Calu3 (cell line): Measurements from ENCODE around the gene UBTF. TPM values are rescaled to one million over a fixed set of nuclear protein-coding genes. Genes with fewer than 3 reads are reported as not detected.

Experiments used
- BruUV-seq: library from RNA; stranded (reverse); fragments of 400-500 nt; replicated peaks from 2 replicates; lab custom pipeline; 2021; lab: Mats Ljungman, UMichigan
- CTCF ChIA-PET: fragments of 300-600 bp; sonication (Branson Sonifier 250); formaldehyde crosslinking; loops from one replicate; lab custom pipeline; 2022; ENCODE audit warnings: antibody characterized with exemption; lab: Charles Lee
- DNase-seq: peaks from one replicate; pipeline ENCODE4 v3.0.0; 2022
- H3K27ac Mint-ChIP-seq: one replicate; pipeline ENCODE4 v1.8.0; 2022; ENCODE audit warnings: mixed read lengths; ENCODE audit not compliant: unreplicated experiment
- H3K27me3 Mint-ChIP-seq: one replicate; pipeline ENCODE4 v1.8.0; 2022; ENCODE audit warnings: mixed read lengths; ENCODE audit not compliant: unreplicated experiment
- H3K36me3 Mint-ChIP-seq: one replicate; pipeline ENCODE4 v1.8.0; 2022; ENCODE audit warnings: mild to moderate bottlenecking, moderate library complexity, mixed read lengths; ENCODE audit not compliant: insufficient read depth, unreplicated experiment
- H3K4me1 Mint-ChIP-seq: one replicate; pipeline ENCODE4 v1.8.0; 2022; ENCODE audit warnings: mild to moderate bottlenecking, low read depth, mixed read lengths; ENCODE audit not compliant: unreplicated experiment
- H3K4me3 Mint-ChIP-seq: one replicate; pipeline ENCODE4 v1.8.0; 2022; ENCODE audit warnings: mild to moderate bottlenecking, low read depth, moderate library complexity, mixed read lengths; ENCODE audit not compliant: unreplicated experiment
- H3K9me3 Mint-ChIP-seq: one replicate; pipeline ENCODE4 v1.8.0; 2022; ENCODE audit warnings: low read depth, mixed read lengths; ENCODE audit not compliant: unreplicated experiment
- CTCF ChIP-seq: fragments of 200-600 bp; IDR thresholded peaks from one replicate; pipeline ENCODE4 v1.8.0; 2022; ENCODE audit warnings: antibody characterized with exemption; ENCODE audit not compliant: unreplicated experiment
- intact Hi-C: fragments of 100-400 bp; cut with micrococcal nuclease; formaldehyde crosslinking; loops from one replicate; pipeline ENCODE4 v1.10.0; 2022; ENCODE audit not compliant: unreplicated experiment
- total RNA-seq: library from RNA; stranded (reverse); gene quantifications from 2 replicates; pipeline ENCODE4 v1.2.3, GENCODE V29; 2022

UBTF gene
- total RNA-seq, 1 experiment from 2014 or later: 92.1 TPM

DNA sequence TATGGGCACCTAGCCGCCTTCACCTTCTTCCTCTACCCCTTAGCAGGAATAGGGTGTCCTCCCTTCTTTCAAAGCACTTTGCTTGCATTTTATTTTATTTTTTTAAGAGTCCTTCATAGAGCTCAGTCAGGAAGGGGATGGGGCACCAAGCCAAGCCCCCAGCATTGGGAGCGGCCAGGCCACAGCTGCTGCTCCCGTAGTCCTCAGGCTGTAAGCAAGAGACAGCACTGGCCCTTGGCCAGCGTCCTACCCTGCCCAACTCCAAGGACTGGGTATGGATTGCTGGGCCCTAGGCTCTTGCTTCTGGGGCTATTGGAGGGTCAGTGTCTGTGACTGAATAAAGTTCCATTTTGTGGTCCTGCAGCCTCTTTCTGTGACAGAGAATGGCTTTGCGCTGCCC lies 28.1 kb downstream of the UBTF start:
- H3K27me3 Mint-ChIP-seq: no peaks in the 10 kb centered on the region
- intact Hi-C loops: no loop called here
- peak overlapping the region; percentile 59 for H3K27ac Mint-ChIP-seq
- no peak for TF ChIP-seq CTCF
- peaks cover 14% of the 10 kb centered on the region for H3K4me1 Mint-ChIP-seq
- H3K9me3 Mint-ChIP-seq: no peaks in the 10 kb centered on the region
- H3K36me3 Mint-ChIP-seq: peaks cover 92% of the 10 kb centered on the region
- BruUV-seq: no TSS peak
- CTCF ChIA-PET: interaction anchor here (0.6 kb wide), 1 partner anchor 117 kb away, joined by 3 read pairs; the partner anchor contains the start of gene RUNDC3A
- H3K4me3 Mint-ChIP-seq: no peak overlapping the region
- no peak for DNase-seq

DNA sequence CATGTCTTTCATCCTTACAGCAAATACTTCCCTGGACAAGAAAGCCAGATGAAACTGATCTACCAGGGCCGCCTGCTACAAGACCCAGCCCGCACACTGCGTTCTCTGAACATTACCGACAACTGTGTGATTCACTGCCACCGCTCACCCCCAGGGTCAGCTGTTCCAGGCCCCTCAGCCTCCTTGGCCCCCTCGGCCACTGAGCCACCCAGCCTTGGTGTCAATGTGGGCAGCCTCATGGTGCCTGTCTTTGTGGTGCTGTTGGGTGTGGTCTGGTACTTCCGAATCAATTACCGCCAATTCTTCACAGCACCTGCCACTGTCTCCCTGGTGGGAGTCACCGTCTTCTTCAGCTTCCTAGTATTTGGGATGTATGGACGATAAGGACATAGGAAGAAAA lies 29.0 kb downstream of the UBTF start:
- CTCF ChIA-PET: no interaction called here
- no peak overlapping the region for H3K4me3 Mint-ChIP-seq
- H3K9me3 Mint-ChIP-seq: no peaks in the 10 kb centered on the region
- H3K27me3 Mint-ChIP-seq: no peaks in the 10 kb centered on the region
- intact Hi-C loops: no loop called here
- peaks cover 92% of the 10 kb centered on the region for H3K36me3 Mint-ChIP-seq
- no peak for DNase-seq
- H3K4me1 Mint-ChIP-seq: peaks cover 14% of the 10 kb centered on the region
- TF ChIP-seq CTCF: no peak
- BruUV-seq: no TSS peak
- no peak overlapping the region for H3K27ac Mint-ChIP-seq

DNA sequence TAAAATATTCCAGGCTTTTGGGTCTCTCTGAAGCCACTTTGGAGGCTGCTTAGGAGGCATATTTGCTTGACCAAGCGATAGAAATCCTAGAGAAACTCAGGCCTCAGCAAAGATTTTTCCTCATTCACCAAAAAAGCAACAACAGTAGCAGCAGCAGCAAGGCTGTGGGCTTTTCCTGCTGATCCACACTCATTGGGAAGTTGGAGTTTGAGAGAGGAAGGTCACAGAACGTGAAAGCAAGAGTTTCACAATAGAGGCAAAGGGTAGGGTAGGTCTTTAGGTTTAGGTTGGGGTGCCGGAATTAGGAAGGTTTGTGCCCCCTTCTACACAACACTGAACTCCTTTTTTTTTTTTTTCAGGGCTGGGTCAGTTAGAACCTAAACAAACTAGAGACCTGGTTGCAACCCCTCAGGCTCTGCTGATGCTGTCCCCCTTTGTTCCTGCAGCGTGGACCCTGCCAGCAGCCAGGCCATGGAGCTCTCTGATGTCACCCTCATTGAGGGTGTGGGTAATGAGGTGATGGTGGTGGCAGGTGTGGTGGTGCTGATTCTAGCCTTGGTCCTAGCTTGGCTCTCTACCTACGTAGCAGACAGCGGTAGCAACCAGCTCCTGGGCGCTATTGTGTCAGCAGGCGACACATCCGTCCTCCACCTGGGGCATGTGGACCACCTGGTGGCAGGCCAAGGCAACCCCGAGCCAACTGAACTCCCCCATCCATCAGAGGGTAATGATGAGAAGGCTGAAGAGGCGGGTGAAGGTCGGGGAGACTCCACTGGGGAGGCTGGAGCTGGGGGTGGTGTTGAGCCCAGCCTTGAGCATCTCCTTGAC lies 30.7 kb downstream of the UBTF start:
- H3K27ac Mint-ChIP-seq: peak overlapping the region; percentile 93

More for the DNA sequence above, 30.7 kb downstream of the UBTF start:
- intact Hi-C loops: no loop called here
- no peaks in the 10 kb centered on the region for H3K27me3 Mint-ChIP-seq
- TF ChIP-seq CTCF: no peak
- no peak for DNase-seq
- peak overlapping the region; percentile 89 for H3K4me3 Mint-ChIP-seq
- H3K36me3 Mint-ChIP-seq: peaks cover 83% of the 10 kb centered on the region
- H3K9me3 Mint-ChIP-seq: no peaks in the 10 kb centered on the region
- no TSS peak for BruUV-seq
- CTCF ChIA-PET: interaction anchor here (0.5 to 1.0 kb wide), 2 partner anchors 156 to 458 kb away, joined by 3 read pairs; partner anchors contain the start of gene GRN
- peaks cover 26% of the 10 kb centered on the region for H3K4me1 Mint-ChIP-seq
